HepG2 (cell line): Measurements from ENCODE around the gene PCP4L1.
"Not testable (repeated sequence)": the region's sequence is repeated elsewhere in the genome, so short reads cannot be mapped to it uniquely, and the experiment has no call there.

Source experiments
- BCL6 ChIP-seq: IDR thresholded peaks from 2 replicates; pipeline ENCODE4 v1.6.1; 2016; ENCODE audit warnings: missing genetic modification reagents, missing compliant biosample characterization
- CHD2 ChIP-seq: IDR thresholded peaks from 2 replicates; pipeline ENCODE4 v1.6.1; 2011; ENCODE audit warnings: low read depth, low read length, improper control_type of control experiment
- CREM ChIP-seq, 2 experiments: sonication (generic) in 1 of 2; formaldehyde crosslinking in 1 of 2; IDR thresholded peaks; 2 replicates each; pipeline versions ENCODE4 v1.4.0 to v1.6.1; 2016 to 2020; ENCODE audit warnings: antibody characterized with exemption in 1 of 2, mild to moderate bottlenecking in 1 of 2, missing genetic modification reagents in 1 of 2
- EZH2 ChIP-seq: conservative IDR thresholded peaks from 2 replicates; pipeline ENCODE4 v1.6.1; 2012; ENCODE audit warnings: mild to moderate bottlenecking, low read depth, low read length, moderate library complexity
- FOXA3 ChIP-seq: IDR thresholded peaks from 2 replicates; pipeline ENCODE4 v1.6.1; 2016; ENCODE audit warnings: missing genetic modification reagents, missing compliant biosample characterization
- NFE2L2 ChIP-seq: fragments of 150-350 bp; IDR thresholded peaks from 2 replicates; pipeline ENCODE4 v1.6.1; 2014; ENCODE audit warnings: low read length
- NR3C1 ChIP-seq: sonication (generic); formaldehyde crosslinking; IDR thresholded peaks from 2 replicates; pipeline ENCODE4 v1.4.0; 2020; ENCODE audit warnings: missing genetic modification reagents
- RAD21 ChIP-seq: fragments of 450-650 bp; formaldehyde crosslinking; IDR thresholded peaks from 2 replicates; pipeline ENCODE4 v1.5.0; 2020; ENCODE audit warnings: mild to moderate bottlenecking
- ZBTB7A ChIP-seq: sonication (generic); formaldehyde crosslinking; IDR thresholded peaks from 2 replicates; pipeline ENCODE4 v1.8.0; 2022; ENCODE audit warnings: mild to moderate bottlenecking, missing genetic modification reagents
- ZFP41 ChIP-seq: sonication (generic); formaldehyde crosslinking; IDR thresholded peaks from 2 replicates; pipeline ENCODE4 v1.4.0; 2020; ENCODE audit warnings: mild to moderate bottlenecking, missing genetic modification reagents, borderline replicate concordance
- TF ChIP-seq, protein P1 (sequence below): sonication (generic); formaldehyde crosslinking; IDR thresholded peaks from 2 replicates; pipeline ENCODE4 v1.4.0; 2020; ENCODE audit warnings: missing genetic modification reagents
- TF ChIP-seq, protein P2 (sequence below): sonication (generic); formaldehyde crosslinking; IDR thresholded peaks from 2 replicates; pipeline ENCODE4 v1.5.0; 2020; ENCODE audit warnings: mild to moderate bottlenecking, missing genetic modification reagents, moderate library complexity
- TF ChIP-seq, protein P3 (sequence below): IDR thresholded peaks from 2 replicates; pipeline ENCODE4 v1.6.1; 2016; ENCODE audit warnings: control low read depth
- TF ChIP-seq, protein P4 (sequence below): sonication (generic); formaldehyde crosslinking; IDR thresholded peaks from 2 replicates; pipeline ENCODE4 v1.4.0; 2020; ENCODE audit warnings: missing genetic modification reagents

DNA sequence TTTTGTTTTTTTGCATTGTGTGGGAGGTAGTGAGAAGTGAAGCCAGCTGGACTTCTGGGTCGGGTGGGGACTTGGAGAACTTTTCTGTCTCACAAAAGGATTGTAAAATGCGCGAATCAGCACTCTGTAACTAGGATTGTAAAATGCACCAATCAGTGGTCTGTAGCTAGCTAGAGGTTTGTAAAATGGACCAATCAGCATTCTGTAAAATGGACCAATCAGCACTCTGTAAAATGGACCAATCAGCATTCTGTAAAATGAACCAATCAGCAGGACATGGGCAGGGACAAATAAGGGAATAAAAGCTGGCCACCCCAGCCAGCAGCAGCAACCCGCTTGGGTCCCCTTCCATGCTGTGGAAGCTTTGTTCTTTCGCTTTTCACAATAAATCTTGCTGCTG is 8.4 kb upstream of the PCP4L1 start:
- not testable (repeated sequence) for TF ChIP-seq EZH2; FOXA3; CHD2; RAD21 (CRISPR knock-in tag); BCL6; NFE2L2; NR3C1 (CRISPR knock-in tag); CREM (IDR thresholded peaks at IDR 0.05); CREM (CRISPR knock-in tag; IDR thresholded peaks at IDR 0.05); ZBTB7A; ZFP41 (CRISPR knock-in tag)
- TF ChIP-seq, protein P1, sequence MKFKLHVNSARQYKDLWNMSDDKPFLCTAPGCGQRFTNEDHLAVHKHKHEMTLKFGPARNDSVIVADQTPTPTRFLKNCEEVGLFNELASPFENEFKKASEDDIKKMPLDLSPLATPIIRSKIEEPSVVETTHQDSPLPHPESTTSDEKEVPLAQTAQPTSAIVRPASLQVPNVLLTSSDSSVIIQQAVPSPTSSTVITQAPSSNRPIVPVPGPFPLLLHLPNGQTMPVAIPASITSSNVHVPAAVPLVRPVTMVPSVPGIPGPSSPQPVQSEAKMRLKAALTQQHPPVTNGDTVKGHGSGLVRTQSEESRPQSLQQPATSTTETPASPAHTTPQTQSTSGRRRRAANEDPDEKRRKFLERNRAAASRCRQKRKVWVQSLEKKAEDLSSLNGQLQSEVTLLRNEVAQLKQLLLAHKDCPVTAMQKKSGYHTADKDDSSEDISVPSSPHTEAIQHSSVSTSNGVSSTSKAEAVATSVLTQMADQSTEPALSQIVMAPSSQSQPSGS, result not testable (repeated sequence)
- TF ChIP-seq, protein P2, sequence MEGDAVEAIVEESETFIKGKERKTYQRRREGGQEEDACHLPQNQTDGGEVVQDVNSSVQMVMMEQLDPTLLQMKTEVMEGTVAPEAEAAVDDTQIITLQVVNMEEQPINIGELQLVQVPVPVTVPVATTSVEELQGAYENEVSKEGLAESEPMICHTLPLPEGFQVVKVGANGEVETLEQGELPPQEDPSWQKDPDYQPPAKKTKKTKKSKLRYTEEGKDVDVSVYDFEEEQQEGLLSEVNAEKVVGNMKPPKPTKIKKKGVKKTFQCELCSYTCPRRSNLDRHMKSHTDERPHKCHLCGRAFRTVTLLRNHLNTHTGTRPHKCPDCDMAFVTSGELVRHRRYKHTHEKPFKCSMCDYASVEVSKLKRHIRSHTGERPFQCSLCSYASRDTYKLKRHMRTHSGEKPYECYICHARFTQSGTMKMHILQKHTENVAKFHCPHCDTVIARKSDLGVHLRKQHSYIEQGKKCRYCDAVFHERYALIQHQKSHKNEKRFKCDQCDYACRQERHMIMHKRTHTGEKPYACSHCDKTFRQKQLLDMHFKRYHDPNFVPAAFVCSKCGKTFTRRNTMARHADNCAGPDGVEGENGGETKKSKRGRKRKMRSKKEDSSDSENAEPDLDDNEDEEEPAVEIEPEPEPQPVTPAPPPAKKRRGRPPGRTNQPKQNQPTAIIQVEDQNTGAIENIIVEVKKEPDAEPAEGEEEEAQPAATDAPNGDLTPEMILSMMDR (CRISPR knock-in tag), result not testable (repeated sequence)
- TF ChIP-seq, protein P3, sequence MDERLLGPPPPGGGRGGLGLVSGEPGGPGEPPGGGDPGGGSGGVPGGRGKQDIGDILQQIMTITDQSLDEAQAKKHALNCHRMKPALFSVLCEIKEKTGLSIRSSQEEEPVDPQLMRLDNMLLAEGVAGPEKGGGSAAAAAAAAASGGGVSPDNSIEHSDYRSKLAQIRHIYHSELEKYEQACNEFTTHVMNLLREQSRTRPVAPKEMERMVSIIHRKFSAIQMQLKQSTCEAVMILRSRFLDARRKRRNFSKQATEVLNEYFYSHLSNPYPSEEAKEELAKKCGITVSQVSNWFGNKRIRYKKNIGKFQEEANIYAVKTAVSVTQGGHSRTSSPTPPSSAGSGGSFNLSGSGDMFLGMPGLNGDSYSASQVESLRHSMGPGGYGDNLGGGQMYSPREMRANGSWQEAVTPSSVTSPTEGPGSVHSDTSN (CRISPR knock-in tag), result not testable (repeated sequence)
- TF ChIP-seq, protein P4, sequence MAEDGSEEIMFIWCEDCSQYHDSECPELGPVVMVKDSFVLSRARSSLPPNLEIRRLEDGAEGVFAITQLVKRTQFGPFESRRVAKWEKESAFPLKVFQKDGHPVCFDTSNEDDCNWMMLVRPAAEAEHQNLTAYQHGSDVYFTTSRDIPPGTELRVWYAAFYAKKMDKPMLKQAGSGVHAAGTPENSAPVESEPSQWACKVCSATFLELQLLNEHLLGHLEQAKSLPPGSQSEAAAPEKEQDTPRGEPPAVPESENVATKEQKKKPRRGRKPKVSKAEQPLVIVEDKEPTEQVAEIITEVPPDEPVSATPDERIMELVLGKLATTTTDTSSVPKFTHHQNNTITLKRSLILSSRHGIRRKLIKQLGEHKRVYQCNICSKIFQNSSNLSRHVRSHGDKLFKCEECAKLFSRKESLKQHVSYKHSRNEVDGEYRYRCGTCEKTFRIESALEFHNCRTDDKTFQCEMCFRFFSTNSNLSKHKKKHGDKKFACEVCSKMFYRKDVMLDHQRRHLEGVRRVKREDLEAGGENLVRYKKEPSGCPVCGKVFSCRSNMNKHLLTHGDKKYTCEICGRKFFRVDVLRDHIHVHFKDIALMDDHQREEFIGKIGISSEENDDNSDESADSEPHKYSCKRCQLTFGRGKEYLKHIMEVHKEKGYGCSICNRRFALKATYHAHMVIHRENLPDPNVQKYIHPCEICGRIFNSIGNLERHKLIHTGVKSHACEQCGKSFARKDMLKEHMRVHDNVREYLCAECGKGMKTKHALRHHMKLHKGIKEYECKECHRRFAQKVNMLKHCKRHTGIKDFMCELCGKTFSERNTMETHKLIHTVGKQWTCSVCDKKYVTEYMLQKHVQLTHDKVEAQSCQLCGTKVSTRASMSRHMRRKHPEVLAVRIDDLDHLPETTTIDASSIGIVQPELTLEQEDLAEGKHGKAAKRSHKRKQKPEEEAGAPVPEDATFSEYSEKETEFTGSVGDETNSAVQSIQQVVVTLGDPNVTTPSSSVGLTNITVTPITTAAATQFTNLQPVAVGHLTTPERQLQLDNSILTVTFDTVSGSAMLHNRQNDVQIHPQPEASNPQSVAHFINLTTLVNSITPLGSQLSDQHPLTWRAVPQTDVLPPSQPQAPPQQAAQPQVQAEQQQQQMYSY (CRISPR knock-in tag), result not testable (repeated sequence)
